Fibroblast of lung (primary cell): ENCODE measurements around the gene UQCRHL. TPM values are rescaled to one million over a fixed set of nuclear protein-coding genes. Genes with fewer than 3 reads are reported as not detected.

Source experiments
- DNase-seq, 2 donors: peaks; one replicate each; pipeline versions ENCODE4 v3.0.0 to v3.0.0-alpha.2; 2010; ENCODE audit warnings: low read depth in 2 of 2
- H2AFZ ChIP-seq: 2 replicates; pipeline ENCODE4 v1.5.1; 2012; ENCODE audit warnings: low read length, control low read depth, inconsistent platforms
- H3K27ac ChIP-seq: 2 replicates; pipeline ENCODE4 v1.5.1; 2011; ENCODE audit warnings: low read length, control low read depth; ENCODE audit not compliant: insufficient read depth
- H3K27me3 ChIP-seq: 2 replicates; pipeline ENCODE4 v1.5.1; 2011; ENCODE audit warnings: mild to moderate bottlenecking, low read length; ENCODE audit not compliant: control insufficient read depth, insufficient read depth
- H3K36me3 ChIP-seq: 2 replicates; pipeline ENCODE4 v1.5.1; 2011; ENCODE audit warnings: low read length; ENCODE audit not compliant: control insufficient read depth, insufficient read depth
- H3K4me1 ChIP-seq: 2 replicates; pipeline ENCODE4 v1.5.1; 2011; ENCODE audit warnings: low read length; ENCODE audit not compliant: control insufficient read depth, insufficient read depth; ENCODE audit errors: extremely low read depth
- H3K4me2 ChIP-seq: 2 replicates; pipeline ENCODE4 v1.5.1; 2011; ENCODE audit warnings: low read length, control low read depth; ENCODE audit not compliant: insufficient read depth; ENCODE audit errors: extremely low read depth
- H3K4me3 ChIP-seq, 4 experiments: fragments of 200-600 bp in 1 of 4; sonication (generic) in 1 of 4; replicated peaks in 1 of 4; 2 replicates each; pipeline ENCODE4 v1.5.1; 2011 to 2016; ENCODE audit warnings: low read length in 4 of 4, low read depth in 3 of 4, mild to moderate bottlenecking in 3 of 4, control low read depth in 2 of 4, inconsistent platforms in 1 of 4, mixed read lengths in 1 of 4; ENCODE audit not compliant: insufficient read depth in 1 of 4; ENCODE audit errors: control extremely low read depth in 1 of 4
- H3K79me2 ChIP-seq: 2 replicates; pipeline ENCODE4 v1.5.1; 2012; ENCODE audit warnings: mild to moderate bottlenecking, low read length, inconsistent platforms; ENCODE audit not compliant: control insufficient read depth, insufficient read depth
- H3K9ac ChIP-seq: 2 replicates; pipeline ENCODE4 v1.5.1; 2011; ENCODE audit warnings: mild to moderate bottlenecking, low read length, control low read depth; ENCODE audit not compliant: insufficient read depth
- H3K9me3 ChIP-seq: 2 replicates; pipeline ENCODE4 v1.5.1; 2012; ENCODE audit warnings: low read depth, low read length; ENCODE audit not compliant: control insufficient read depth, insufficient read depth
- H4K20me1 ChIP-seq: 2 replicates; pipeline ENCODE4 v1.5.1; 2011; ENCODE audit warnings: low read length; ENCODE audit not compliant: control insufficient read depth, insufficient read depth; ENCODE audit errors: extremely low read depth
- CTCF ChIP-seq, 2 donors: IDR thresholded peaks in 1 of 2; conservative IDR thresholded peaks in 1 of 2; 1 replicate in 1 of 2; 2 replicates in 1 of 2; pipeline ENCODE4 v1.5.1; 2011 to 2012; ENCODE audit warnings: low read length in 2 of 2, control low read depth in 1 of 2, inconsistent platforms in 1 of 2, low read depth in 1 of 2, mild to moderate bottlenecking in 1 of 2
- EZH2 ChIP-seq: IDR thresholded peaks from 2 replicates; pipeline ENCODE4 v1.5.1; 2012; ENCODE audit warnings: low read length, control low read depth, mild to moderate bottlenecking; ENCODE audit errors: missing control alignments
- polyA plus RNA-seq, 2 donors: library from polyadenylated mRNA; depleted of rRNA in 1 of 2; stranded (reverse) in 1 of 2; unstranded in 1 of 2; fragments of >200 nt; gene quantifications; 2 replicates each; pipeline ENCODE4 v1.2.1, GENCODE V29; 2011 to 2012; ENCODE audit warnings: missing spikeins in 1 of 2
- total RNA-seq: library from RNA; depleted of rRNA; stranded (reverse); fragments of >200 nt; gene quantifications from 2 replicates; pipeline ENCODE4 v1.2.1, GENCODE V29; 2014

UQCRHL gene
- total and polyA plus RNA-seq, 2 donors (not counting 1 experiment from before 2014, with no cell fraction given) = 1.3 to 7.8 TPM

- peak; percentile 77 to 97 for DNase-seq
- Histone ChIP-seq H2AFZ (no peak overlapping the region), H3K27ac (no peak overlapping the region), H3K27me3 (no peaks in the 10 kb centered on the region), H3K4me2 (no peak overlapping the region), H4K20me1 (no peaks in the 10 kb centered on the region), H3K4me3 (no peak overlapping the region), H3K79me2 (peaks cover 4% of the 10 kb centered on the region), H3K9ac (no peak overlapping the region), H3K4me1 (peaks cover 8% of the 10 kb centered on the region), H3K9me3 (no peaks in the 10 kb centered on the region), H3K36me3 (peaks cover 8% of the 10 kb centered on the region)
- TF ChIP-seq EZH2 (no peak), CTCF (conservative IDR thresholded peaks at IDR 0.05 in 1 of 2, IDR thresholded peaks at IDR 0.05 in 1 of 2; ENCODE audit: low read depth in 1 of 2, low read length in 2 of 2) (no peak)
Measured at GRCh38 chr1:15765495-15766194, 41.8 kb downstream of the UQCRHL start.

- DNase-seq = no peak
- Histone ChIP-seq H3K4me3 (no peak overlapping the region), H3K79me2 (peaks cover 4% of the 10 kb centered on the region), H3K9me3 (no peaks in the 10 kb centered on the region), H3K9ac (no peak overlapping the region), H3K4me2 (no peak overlapping the region), H4K20me1 (no peaks in the 10 kb centered on the region), H3K27me3 (no peaks in the 10 kb centered on the region), H3K36me3 (peaks cover 5% of the 10 kb centered on the region), H3K27ac (no peak overlapping the region), H3K4me1 (peaks cover 8% of the 10 kb centered on the region), H2AFZ (no peak overlapping the region)
- no peak for TF ChIP-seq CTCF (conservative IDR thresholded peaks at IDR 0.05 in 1 of 2, IDR thresholded peaks at IDR 0.05 in 1 of 2; ENCODE audit: low read depth in 1 of 2, low read length in 2 of 2)
- no peak for TF ChIP-seq EZH2
Measured at GRCh38 chr1:15764890-15765289, 42.6 kb downstream of the UQCRHL start.

- Histone ChIP-seq H3K4me1 (peaks cover 10% of the 10 kb centered on the region), H2AFZ (no peak overlapping the region), H3K4me3 (no peak overlapping the region), H3K79me2 (peaks cover 4% of the 10 kb centered on the region), H3K9me3 (no peaks in the 10 kb centered on the region), H3K27me3 (no peaks in the 10 kb centered on the region), H4K20me1 (no peaks in the 10 kb centered on the region), H3K4me2 (no peak overlapping the region), H3K9ac (no peak overlapping the region), H3K27ac (no peak overlapping the region), H3K36me3 (peaks cover 5% of the 10 kb centered on the region)
- TF ChIP-seq EZH2 (no peak), CTCF (conservative IDR thresholded peaks at IDR 0.05 in 1 of 2, IDR thresholded peaks at IDR 0.05 in 1 of 2; ENCODE audit: low read depth in 1 of 2, low read length in 2 of 2) (no peak)
- DNase-seq = no peak
Measured at GRCh38 chr1:15764269-15764764, 43.1 kb downstream of the UQCRHL start.
